A673 (cell line): ENCODE measurements around the gene EDIL3. TPM values are rescaled to one million over a fixed set of nuclear protein-coding genes. Genes with fewer than 3 reads are reported as not detected.

Experiments used
- BruUV-seq: library from RNA; stranded (reverse); fragments of 400-500 nt; replicated peaks from 2 replicates; lab custom pipeline; 2021; lab: Mats Ljungman, UMichigan
- CTCF ChIA-PET: fragments of 300-600 bp; sonication (Branson Sonifier 250); formaldehyde crosslinking; loops from one replicate; lab custom pipeline; 2022; ENCODE audit warnings: antibody characterized with exemption; lab: Charles Lee
- POLR2A ChIA-PET: fragments of 300-600 bp; sonication (Branson Sonifier 250); formaldehyde crosslinking; loops from one replicate; lab custom pipeline; 2022; ENCODE audit warnings: antibody characterized with exemption; ENCODE audit not compliant: low non-redundant PET; lab: Charles Lee
- DNase-seq: peaks from one replicate; pipeline ENCODE4 v3.0.0-alpha.2; 2015; ENCODE audit warnings: low spot score
- H3K27ac ChIP-seq: fragments of 200-600 bp; sonication (generic); 2 replicates; pipeline ENCODE4 v1.5.1; 2016; ENCODE audit warnings: mixed run types, low read depth, mild to moderate bottlenecking, mixed read lengths, antibody characterized with exemption, low read length; ENCODE audit not compliant: poor library complexity, severe bottlenecking
- H3K27me3 ChIP-seq: fragments of 200-600 bp; sonication (generic); replicated peaks from 2 replicates; pipeline ENCODE4 v1.6.1; 2017; ENCODE audit warnings: mixed run types, low read depth, mild to moderate bottlenecking, mixed read lengths, antibody characterized with exemption, low read length; ENCODE audit not compliant: insufficient read depth, poor library complexity
- H3K36me3 ChIP-seq: fragments of 200-600 bp; sonication (generic); 2 replicates; pipeline ENCODE4 v1.6.1; 2016; ENCODE audit warnings: mixed run types, mild to moderate bottlenecking, mixed read lengths, antibody characterized with exemption, low read length; ENCODE audit not compliant: insufficient read depth, poor library complexity, severe bottlenecking
- H3K4me1 ChIP-seq: fragments of 200-600 bp; sonication (generic); 2 replicates; pipeline ENCODE4 v1.6.1; 2017; ENCODE audit warnings: mixed run types, mild to moderate bottlenecking, mixed read lengths, antibody characterized with exemption, low read length; ENCODE audit not compliant: insufficient read depth, poor library complexity, severe bottlenecking
- H3K4me3 ChIP-seq: fragments of 200-600 bp; sonication (generic); 2 replicates; pipeline ENCODE4 v1.5.1; 2016; ENCODE audit warnings: low read depth, mixed run types, mild to moderate bottlenecking, mixed read lengths, low read length; ENCODE audit not compliant: poor library complexity, severe bottlenecking
- H3K9me3 ChIP-seq: fragments of 200-600 bp; sonication (generic); 2 replicates; pipeline ENCODE4 v1.6.1; 2016; ENCODE audit warnings: mixed run types, low read depth, mild to moderate bottlenecking, mixed read lengths, antibody characterized with exemption, low read length; ENCODE audit not compliant: poor library complexity, severe bottlenecking
- EZH2 ChIP-seq: fragments of 200-600 bp; sonication (generic); IDR thresholded peaks from 2 replicates; pipeline ENCODE4 v1.6.1; 2017; ENCODE audit warnings: borderline replicate concordance, low read depth, mild to moderate bottlenecking, mixed read lengths, antibody characterized with exemption, low read length; ENCODE audit not compliant: poor library complexity, severe bottlenecking
- intact Hi-C: fragments of 100-400 bp; cut with micrococcal nuclease; formaldehyde crosslinking; loops from one replicate; pipeline ENCODE4 v1.10.0; 2022; ENCODE audit not compliant: unreplicated experiment
- total RNA-seq: library from RNA; stranded (reverse); gene quantifications from 2 replicates; pipeline ENCODE4 v1.2.3, GENCODE V29; 2021
- TF ChIP-seq, protein P1 (sequence below): fragments of 300-800, 200-600 bp; sonication (generic); conservative IDR thresholded peaks from 2 replicates; pipeline ENCODE4 v1.5.1; 2017; ENCODE audit warnings: low read depth, mild to moderate bottlenecking, antibody characterized with exemption, low read length, moderate library complexity, mixed read lengths

Gene EDIL3
- total RNA-seq, 1 experiment from 2014 or later: 4.6 TPM

DNA sequence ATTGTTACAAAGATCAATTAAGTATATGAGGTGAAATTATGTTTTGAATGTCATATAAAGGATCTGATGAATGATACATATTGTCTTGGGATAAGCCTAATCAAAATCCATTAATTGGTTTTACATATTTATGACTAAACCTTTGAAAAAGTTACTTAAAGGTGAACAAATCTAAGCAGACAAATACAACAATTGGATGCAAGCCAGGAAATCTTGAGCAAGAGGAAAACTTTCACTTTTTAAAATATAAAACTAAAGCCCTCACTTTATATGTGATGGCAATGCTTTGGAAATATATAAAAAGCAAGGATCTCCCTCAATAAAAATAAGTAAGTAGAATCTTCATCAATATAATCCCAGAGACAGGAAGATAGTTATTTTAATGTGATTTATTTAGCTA, 80.1 kb downstream of the EDIL3 start:
- DNase-seq: no peak
- Histone ChIP-seq H3K4me3 (no peak overlapping the region), H3K27ac (no peak overlapping the region), H3K4me1 (no peaks in the 10 kb centered on the region), H3K36me3 (no peaks in the 10 kb centered on the region), H3K9me3 (no peaks in the 10 kb centered on the region), H3K27me3 (no peaks in the 10 kb centered on the region)
- TF ChIP-seq, protein P1, sequence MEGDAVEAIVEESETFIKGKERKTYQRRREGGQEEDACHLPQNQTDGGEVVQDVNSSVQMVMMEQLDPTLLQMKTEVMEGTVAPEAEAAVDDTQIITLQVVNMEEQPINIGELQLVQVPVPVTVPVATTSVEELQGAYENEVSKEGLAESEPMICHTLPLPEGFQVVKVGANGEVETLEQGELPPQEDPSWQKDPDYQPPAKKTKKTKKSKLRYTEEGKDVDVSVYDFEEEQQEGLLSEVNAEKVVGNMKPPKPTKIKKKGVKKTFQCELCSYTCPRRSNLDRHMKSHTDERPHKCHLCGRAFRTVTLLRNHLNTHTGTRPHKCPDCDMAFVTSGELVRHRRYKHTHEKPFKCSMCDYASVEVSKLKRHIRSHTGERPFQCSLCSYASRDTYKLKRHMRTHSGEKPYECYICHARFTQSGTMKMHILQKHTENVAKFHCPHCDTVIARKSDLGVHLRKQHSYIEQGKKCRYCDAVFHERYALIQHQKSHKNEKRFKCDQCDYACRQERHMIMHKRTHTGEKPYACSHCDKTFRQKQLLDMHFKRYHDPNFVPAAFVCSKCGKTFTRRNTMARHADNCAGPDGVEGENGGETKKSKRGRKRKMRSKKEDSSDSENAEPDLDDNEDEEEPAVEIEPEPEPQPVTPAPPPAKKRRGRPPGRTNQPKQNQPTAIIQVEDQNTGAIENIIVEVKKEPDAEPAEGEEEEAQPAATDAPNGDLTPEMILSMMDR: no peak
- TF ChIP-seq EZH2: no peak
- intact Hi-C loops: no loop called here
- no TSS peak for BruUV-seq
- ChIA-PET POLR2A (no interaction called here), CTCF (no interaction called here)

DNA sequence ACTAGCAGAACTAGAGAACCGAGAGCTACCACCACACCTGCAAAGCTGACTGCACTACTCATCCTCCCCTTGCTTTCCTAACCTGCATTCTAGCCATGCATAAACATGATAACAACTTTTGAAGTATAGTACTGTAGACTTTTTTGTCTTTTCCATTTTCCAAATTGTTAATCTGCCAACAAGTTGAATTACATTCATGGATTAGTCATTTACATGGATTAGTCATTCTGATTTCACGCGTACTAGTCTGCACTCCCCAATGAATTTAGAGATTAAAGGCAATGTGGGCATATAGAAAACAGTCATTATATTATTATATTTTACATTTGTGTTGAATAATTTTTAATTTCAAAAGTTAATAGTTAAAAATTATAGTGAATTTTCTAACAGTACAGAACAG, 81.4 kb downstream of the EDIL3 start:
- intact Hi-C loops: no loop called here

DNA sequence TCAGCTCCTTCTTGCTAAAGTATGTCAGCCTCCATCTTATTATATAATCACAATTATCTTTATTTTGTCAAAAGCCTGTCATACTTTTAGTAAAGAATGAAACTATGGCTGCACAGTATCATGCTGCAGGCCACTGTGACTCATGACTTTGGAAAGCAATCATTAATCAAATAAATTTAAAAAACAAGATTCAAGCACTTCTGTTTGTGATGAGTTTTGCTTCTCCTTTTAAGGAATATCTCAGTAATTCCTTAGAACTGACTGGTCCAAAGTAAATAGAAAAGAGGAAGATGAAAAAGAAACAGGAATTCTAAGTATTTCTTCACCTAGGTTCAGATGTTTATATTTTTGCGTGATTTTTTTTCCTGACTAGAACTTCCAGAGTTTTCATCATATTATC, 83.1 kb downstream of the EDIL3 start:
- no peaks in the 10 kb centered on the region for H3K27me3 ChIP-seq
- H3K27ac ChIP-seq: no peak overlapping the region
- H3K36me3 ChIP-seq: no peaks in the 10 kb centered on the region
- H3K4me1 ChIP-seq: no peaks in the 10 kb centered on the region
- ChIA-PET POLR2A (no interaction called here), CTCF (no interaction called here)
- intact Hi-C loops: no loop called here
- BruUV-seq: no TSS peak
- H3K4me3 ChIP-seq: no peak overlapping the region
- DNase-seq: no peak
- no peaks in the 10 kb centered on the region for H3K9me3 ChIP-seq
- TF ChIP-seq, protein P1: no peak
- no peak for TF ChIP-seq EZH2

More for the DNA sequence above, 81.4 kb downstream of the EDIL3 start:
- H3K9me3 ChIP-seq: no peaks in the 10 kb centered on the region
- no peak for DNase-seq
- no peaks in the 10 kb centered on the region for H3K4me1 ChIP-seq
- no peaks in the 10 kb centered on the region for H3K27me3 ChIP-seq
- H3K36me3 ChIP-seq: no peaks in the 10 kb centered on the region
- POLR2A ChIA-PET: no interaction called here
- H3K4me3 ChIP-seq: no peak overlapping the region
- no TSS peak for BruUV-seq
- CTCF ChIA-PET: no interaction called here
- no peak overlapping the region for H3K27ac ChIP-seq
- no peak for TF ChIP-seq EZH2
- TF ChIP-seq, protein P1: no peak
